ENCODE measurements around the gene ADPRS.
A peak's percentile ranks its signal among the peaks of the same experiment; 100 is the strongest.

Gene ADPRS

DNA sequence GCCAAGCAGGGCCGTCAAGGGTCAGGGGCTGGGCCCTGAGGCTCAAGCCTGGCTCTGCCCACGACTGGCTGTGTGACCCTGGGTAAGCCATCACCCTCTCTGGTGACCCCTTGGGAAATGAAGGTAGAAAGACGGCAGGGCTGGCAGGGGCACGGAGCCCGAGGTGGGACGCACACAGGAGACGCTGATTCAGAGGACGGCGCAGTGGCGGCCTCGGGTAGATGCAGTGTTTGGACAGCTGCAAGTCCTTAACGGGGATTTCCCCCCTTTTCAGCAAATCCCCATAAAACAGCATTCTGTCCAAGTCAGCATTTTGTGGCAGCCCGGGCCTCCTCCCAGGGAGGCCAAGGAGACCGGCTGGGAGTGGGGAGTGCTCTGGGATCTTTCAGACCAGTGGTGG is 19.6 kb downstream of the ADPRS start:
- Histone ChIP-seq H3K4me2 (ENCODE audit: low read depth, low read length, poor library complexity, severe bottlenecking) (peak overlapping the region; percentile 58), H3F3A (ENCODE audit: low read depth) (no peaks in the 10 kb centered on the region), H3K9me2 (replicated peaks; ENCODE audit: low read depth, low read length) (no peaks in the 10 kb centered on the region), H3K79me2 (ENCODE audit: insufficient read depth, low read length) (no peaks in the 10 kb centered on the region), H3K9ac (ENCODE audit: low read depth, low read length, poor library complexity, severe bottlenecking) (no peak overlapping the region), H3K4me1 (ENCODE audit: insufficient read depth, low read length, poor library complexity, severe bottlenecking) (peaks cover 40% of the 10 kb centered on the region), H2AFZ (ENCODE audit: low read length) (no peak overlapping the region), H3K27me3 (ENCODE audit: insufficient read depth, low read length, poor library complexity, severe bottlenecking) (no peaks in the 10 kb centered on the region), H3K9me3 (ENCODE audit: insufficient read depth, low read depth, low read length) (no peaks in the 10 kb centered on the region), H3K4me3 (ENCODE audit: low read length, poor library complexity, severe bottlenecking) (no peak overlapping the region), H4K20me1 (ENCODE audit: insufficient read depth, low read length, poor library complexity, severe bottlenecking) (no peaks in the 10 kb centered on the region), H3K36me3 (ENCODE audit: insufficient read depth, low read length) (no peaks in the 10 kb centered on the region)
- TF ChIP-seq CTCF (conservative IDR thresholded peaks at IDR 0.05; ENCODE audit: low read length), result no peak
- no peak for TF ChIP-seq EZH2phosphoT487 (IDR thresholded peaks at IDR 0.05; ENCODE audit: borderline replicate concordance)

DNA sequence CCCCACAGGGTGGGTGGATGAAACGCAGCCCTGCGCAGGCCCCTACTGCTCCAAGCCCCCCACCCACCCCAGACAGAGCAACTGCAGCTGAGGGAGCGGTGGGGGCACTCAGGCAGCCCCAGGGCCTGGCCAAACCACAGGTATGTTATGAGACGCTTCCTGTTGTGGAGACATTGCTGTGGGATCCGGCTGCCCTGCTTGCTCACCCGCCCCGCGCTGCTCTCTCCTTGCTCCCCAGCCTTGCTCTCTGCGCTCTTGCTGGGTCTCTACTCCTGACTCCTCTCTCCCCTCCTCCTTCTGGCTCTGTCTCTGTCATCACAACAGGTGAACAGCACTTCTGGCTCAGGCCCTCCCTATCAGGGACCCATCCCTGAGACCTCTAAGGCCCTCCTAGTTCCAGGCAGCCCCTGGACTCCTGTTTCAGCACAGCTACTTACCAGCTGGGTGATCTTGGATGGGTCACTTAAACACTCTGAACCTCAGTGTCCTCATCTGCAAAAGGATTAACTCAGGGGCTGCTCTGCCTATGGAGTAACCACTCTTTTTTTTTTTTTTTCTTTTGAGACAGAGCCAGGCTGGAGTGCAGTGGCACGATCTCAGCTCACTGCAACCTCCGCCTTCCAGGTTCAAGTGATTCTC is 20.5 kb downstream of the ADPRS start:
- Histone ChIP-seq H3K79me2 (ENCODE audit: insufficient read depth, low read length) (no peaks in the 10 kb centered on the region), H3K27me3 (ENCODE audit: insufficient read depth, low read length, poor library complexity, severe bottlenecking) (no peaks in the 10 kb centered on the region), H3K4me3 (ENCODE audit: low read length, poor library complexity, severe bottlenecking) (peak overlapping the region; percentile 35), H4K20me1 (ENCODE audit: insufficient read depth, low read length, poor library complexity, severe bottlenecking) (no peaks in the 10 kb centered on the region), H3K4me1 (ENCODE audit: insufficient read depth, low read length, poor library complexity, severe bottlenecking) (peaks cover 40% of the 10 kb centered on the region), H3K9me2 (replicated peaks; ENCODE audit: low read depth, low read length) (no peaks in the 10 kb centered on the region), H3K9me3 (ENCODE audit: insufficient read depth, low read depth, low read length) (no peaks in the 10 kb centered on the region), H3K36me3 (ENCODE audit: insufficient read depth, low read length) (no peaks in the 10 kb centered on the region), H3F3A (ENCODE audit: low read depth) (no peaks in the 10 kb centered on the region), H2AFZ (ENCODE audit: low read length) (peak overlapping the region; percentile 59), H3K9ac (ENCODE audit: low read depth, low read length, poor library complexity, severe bottlenecking) (peak overlapping the region; percentile 17), H3K4me2 (ENCODE audit: low read depth, low read length, poor library complexity, severe bottlenecking) (peak overlapping the region; percentile 58)
- TF ChIP-seq EZH2phosphoT487 (IDR thresholded peaks at IDR 0.05; ENCODE audit: borderline replicate concordance) (no peak), CTCF (conservative IDR thresholded peaks at IDR 0.05; ENCODE audit: low read length) (no peak)

GRCh38 chr1:36111151-36111550 is 22.5 kb downstream of the ADPRS start:
- Histone ChIP-seq H3K79me2 (ENCODE audit: insufficient read depth, low read length) (no peaks in the 10 kb centered on the region), H3K9me3 (ENCODE audit: insufficient read depth, low read depth, low read length) (no peaks in the 10 kb centered on the region), H3K9ac (ENCODE audit: low read depth, low read length, poor library complexity, severe bottlenecking) (no peak overlapping the region), H3K27me3 (ENCODE audit: insufficient read depth, low read length, poor library complexity, severe bottlenecking) (no peaks in the 10 kb centered on the region), H2AFZ (ENCODE audit: low read length) (no peak overlapping the region), H3K4me1 (ENCODE audit: insufficient read depth, low read length, poor library complexity, severe bottlenecking) (peaks cover 38% of the 10 kb centered on the region), H3K9me2 (replicated peaks; ENCODE audit: low read depth, low read length) (no peaks in the 10 kb centered on the region), H3K4me2 (ENCODE audit: low read depth, low read length, poor library complexity, severe bottlenecking) (no peak overlapping the region), H3K4me3 (ENCODE audit: low read length, poor library complexity, severe bottlenecking) (no peak overlapping the region), H3F3A (ENCODE audit: low read depth) (no peaks in the 10 kb centered on the region), H3K36me3 (ENCODE audit: insufficient read depth, low read length) (no peaks in the 10 kb centered on the region), H4K20me1 (ENCODE audit: insufficient read depth, low read length, poor library complexity, severe bottlenecking) (no peaks in the 10 kb centered on the region)
- TF ChIP-seq CTCF (conservative IDR thresholded peaks at IDR 0.05; ENCODE audit: low read length) (no peak), EZH2phosphoT487 (IDR thresholded peaks at IDR 0.05; ENCODE audit: borderline replicate concordance) (no peak)

Data from Loucy (cell line).